Fibroblast of upper back skin (primary cell): Measurements from ENCODE around the gene SYNE2.
"Not testable (repeated sequence)": the region's sequence is repeated elsewhere in the genome, so short reads cannot be mapped to it uniquely, and the experiment has no call there.

ENCODE experiments used
- DNase-seq: peaks from one replicate; pipeline ENCODE4 v3.0.0-alpha.2; 2013

SYNE2 gene

DNA sequence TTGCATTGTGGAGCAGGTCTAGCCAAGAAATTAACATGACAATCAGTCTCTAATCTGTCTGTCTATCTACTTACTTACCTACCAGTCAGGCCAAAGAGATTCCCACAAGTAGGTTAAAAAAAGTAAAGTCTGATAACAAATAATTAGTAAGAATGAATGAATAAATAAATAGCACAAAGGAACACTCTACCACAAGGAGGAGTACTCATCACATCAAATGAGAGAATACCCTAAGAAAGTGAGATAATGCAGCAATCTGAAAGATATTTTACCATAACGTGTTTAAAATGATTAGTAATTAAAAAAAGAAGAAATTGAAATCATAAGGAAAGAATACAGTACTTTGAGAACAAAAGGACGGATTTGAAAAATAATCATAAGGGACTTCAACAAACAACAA, 187.2 kb downstream of the SYNE2 start:
- DNase-seq: peak; percentile 9

DNA sequence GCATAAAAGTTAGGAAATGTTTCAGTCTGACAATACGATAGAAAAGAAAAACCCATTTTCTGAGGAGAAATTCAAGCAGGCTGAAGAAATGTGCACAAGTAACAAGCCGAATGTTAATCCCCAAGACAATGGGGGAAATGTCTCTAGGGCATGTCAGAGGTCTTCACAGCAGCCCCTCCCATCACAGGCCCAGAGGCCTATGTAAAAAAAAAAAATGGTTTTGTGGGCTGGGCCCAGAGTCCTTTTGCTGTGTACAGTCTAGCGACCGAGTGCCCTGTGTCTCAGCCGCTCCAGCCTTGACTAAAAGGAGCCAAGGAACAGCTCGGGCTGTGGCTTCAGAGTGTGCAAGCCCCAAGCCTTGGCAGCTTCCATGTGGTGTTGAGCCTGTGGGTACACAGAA, 190.5 kb downstream of the SYNE2 start:
- DNase-seq: not testable (repeated sequence)

DNA sequence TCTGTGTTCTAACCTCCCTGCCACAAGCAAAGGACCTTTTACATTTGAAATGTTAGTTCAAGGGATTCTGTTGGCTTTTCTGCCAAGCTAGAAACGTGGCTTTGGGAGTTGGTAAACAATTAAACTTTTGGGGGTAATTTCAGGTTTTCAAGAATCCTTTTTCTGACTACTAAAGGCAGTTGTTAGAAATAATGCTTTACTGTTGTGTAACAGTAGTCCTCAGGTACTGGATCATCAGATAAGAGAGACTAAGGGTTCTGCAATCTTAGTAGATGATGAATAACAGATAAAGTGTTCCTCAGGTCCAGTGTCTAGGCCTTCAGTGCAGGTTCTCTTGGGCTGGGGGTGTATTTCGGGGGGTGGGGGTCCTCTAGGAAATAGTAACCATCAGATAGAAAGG, 192.3 kb downstream of the SYNE2 start:
- DNase-seq: no peak

DNA sequence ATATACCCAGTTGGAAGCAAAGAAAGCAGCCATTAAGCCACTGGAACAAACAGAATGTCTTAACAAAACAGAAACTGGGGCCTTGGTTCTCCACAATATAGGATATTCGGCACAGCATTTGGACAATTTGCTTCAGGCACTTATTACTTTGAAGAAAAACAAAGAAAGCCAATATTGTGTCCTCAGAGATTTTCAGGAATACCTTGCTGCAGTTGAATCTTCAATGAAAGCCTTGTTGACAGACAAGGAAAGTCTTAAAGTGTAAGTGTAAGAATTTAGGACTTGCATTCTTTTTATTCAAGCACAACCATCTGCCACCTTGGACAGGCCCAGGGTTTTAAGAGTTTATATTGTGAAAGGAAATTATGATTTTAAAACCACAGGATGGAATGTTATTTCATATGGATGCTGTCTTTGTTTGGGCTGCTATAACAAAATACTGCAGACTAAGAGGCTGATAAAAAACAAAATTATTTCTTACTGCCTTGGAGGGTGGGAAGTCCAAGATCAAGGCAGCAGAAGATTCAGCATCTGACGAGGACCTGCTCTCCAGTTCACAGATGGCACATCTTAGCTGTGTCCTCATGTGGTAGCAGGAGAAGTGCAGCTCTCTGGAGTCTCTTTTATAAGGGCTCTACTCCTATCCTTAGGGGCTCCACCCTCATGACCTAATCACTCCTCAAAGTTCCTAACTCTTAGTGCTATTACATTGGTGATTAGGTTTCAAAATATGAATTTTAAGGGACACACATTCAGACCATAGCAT, 197.0 kb downstream of the SYNE2 start:
- no peak for DNase-seq

DNA sequence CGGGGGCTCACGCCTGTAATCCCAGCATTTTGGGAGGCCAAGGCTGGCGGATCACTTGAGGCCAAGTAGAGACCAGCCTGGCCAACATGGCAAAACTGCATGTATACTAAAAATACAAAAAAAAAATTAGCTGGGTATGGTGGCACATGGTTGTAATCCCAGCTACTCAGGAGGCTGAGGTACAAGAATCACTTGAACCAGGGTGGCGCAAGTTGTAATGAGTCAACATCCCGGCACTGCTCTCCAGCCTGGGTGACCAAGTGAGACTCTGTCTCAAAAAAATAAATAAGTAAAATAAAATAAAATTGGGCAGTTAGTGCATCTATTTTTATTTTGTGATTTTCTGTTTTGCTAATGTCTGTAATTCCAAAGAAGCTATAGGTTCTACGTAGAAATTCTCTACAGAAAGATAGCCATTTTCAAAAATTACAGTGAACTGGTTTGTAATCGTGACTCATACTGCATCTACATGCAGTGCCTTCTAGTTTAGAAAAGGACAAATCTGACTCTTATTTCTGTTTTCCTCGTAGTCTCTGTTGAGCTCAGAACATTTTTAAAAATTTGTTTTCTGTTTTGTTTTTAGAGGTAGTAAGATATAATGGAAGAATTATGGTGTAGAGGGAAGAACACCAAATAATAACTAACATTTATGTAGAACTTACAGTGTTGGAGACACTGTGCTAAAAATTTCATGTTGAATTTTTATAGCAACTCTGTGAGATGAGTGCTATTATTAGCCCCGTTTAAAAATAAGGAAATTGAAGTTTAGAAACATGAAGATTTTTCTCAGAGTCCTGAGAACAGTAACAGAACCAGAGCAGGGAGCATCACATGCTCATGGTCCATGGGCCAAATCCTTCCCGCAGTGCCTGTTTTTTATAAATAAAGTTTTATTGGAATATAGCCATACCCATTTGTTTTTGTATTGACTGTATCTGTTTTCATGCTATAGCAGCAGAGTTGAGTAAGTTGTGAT, 201.2 kb downstream of the SYNE2 start:
- DNase-seq: no peak

DNA sequence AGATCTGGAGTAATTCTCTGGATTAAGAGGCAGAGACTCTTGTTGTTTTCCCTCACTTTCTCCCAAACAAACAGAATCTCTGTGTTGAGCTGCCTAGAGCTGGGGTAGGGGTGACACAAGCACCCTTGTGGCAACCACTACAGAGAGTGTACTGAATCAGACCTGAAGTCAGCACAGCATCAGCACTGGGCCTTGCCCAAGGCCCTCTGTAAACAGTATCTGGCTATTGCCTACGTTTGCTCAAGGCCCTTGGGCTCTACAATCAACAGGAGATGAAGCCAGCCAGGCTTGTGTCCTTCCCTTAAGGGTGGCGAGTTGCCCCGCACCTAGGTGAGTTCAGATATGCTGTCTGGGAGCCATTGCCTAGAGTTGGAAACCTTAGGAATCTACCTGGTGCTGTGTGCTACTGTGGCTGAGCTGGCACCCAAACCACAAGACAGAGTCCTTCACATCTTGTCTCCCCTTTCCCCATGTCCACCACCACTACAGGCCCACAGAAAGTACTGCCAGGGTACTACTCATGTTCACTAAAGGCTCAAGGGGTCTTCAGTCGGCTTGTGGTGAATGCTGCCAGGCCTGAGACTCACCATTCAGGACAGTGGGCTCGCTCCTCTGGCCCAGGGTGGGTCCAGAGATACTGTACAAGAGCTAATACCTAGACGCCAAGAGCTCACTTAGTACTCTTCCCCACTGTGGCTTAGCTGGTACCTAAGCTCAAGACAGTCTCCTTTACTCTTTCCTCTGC, 206.8 kb downstream of the SYNE2 start:
- no peak for DNase-seq

DNA sequence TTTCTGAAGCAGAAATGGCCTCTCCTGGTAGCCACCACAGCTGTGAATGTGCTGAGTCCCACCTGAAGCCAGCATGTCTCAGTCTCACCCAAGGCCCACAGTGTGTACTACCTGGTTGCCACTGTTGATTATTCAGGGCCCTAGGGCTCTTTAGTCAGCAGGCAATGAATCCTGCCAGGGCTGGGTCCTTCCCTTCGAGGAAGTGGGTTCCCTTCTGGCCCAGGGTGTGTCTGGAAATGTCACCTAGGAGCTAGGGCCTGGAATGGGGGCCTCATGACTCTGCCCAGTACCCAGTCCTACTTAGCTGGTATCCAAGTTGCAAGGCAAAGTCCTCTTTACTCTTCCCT, 207.4 kb downstream of the SYNE2 start:
- DNase-seq: no peak

DNA sequence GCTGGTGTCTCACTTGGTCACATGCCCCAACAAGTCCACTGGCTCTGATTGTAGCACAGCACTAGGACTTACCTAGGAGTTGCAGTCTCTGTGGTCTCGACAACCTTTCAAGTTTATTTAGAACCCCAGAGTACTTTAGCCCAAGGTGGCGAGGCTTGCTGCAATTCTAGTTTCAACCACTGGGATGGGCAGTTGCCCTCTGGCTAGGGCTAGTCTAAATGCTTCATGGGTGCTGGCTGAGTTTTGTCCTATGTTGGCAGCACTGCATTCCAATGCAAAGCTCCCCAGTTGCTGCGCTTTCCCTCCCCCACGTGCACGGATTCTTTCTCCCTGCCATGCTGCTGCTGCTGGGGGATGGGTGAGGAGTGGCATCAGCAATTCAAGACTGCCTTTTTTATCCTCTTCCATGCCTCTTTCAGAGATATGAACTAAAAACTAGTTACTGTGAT, 207.9 kb downstream of the SYNE2 start:
- DNase-seq: peak; percentile 28

DNA sequence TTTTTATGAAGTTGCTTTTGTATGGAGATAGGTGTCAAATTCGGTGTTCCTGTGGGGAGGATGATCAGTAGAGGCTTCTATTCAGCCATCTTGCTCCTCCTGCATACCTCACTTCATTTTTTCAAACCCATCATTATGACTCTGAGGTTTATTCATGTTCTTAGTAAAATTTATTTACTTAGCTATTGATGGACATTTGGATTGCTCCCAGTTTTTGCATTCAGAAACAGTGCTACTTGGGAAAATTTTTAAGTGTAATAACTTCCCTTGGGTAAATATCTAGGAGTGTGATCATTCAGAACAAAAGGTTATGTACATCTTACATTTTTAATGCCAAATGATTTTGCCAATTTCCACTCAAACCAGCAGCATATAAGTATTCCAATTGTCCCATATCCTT, 208.3 kb downstream of the SYNE2 start:
- no peak for DNase-seq

DNA sequence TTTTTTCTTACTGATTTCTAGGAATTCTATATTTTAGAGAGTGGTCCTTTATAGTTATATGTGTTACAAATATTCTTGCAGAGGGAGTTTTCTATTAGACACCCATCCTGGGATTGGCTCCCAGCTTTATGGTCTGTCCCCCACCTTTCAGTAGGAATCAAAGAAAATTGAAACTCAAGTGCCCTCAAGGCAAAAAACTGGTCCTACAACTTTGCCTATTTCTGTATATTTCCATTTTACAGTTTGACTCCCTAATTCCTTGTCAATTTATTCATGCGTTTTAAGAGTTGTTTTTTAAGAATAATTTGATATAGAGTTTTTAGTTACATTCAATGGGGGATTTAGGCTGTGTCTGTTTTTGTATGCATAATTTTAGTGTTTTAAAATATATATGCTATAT, 208.9 kb downstream of the SYNE2 start:
- DNase-seq: no peak

DNA sequence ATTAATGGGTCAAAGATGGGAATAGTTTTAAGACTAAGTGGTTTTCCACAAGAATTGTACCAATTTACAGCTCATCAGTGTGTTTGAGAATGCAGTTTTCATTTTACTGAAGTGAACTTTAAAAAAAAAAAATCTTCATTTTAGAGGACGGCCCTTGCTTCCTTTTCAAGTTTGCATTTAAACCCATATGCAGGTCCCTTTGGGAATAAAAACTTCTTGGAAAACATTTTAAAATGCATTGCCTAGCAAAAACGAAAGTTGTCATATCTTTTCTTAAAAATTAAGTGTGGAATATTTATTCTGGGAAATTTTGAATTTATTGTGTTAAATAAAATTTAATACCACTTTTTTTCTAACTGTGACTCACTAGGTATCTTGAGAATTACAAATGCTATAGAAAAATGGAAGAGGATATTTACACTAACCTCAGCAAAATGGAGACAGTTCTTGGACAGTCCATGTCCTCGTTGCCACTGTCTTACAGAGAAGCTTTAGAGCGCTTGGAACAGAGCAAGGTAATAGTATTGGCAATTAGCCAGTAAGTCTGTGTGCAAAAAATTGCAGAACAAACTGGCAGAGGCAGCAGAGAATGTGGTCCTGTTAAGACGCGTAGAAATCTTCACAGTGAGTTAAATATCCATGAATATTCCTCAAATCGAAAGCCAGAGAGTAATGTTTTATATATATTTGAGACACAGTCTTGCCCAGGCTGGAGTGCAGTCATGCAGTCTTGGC, 209.7 kb downstream of the SYNE2 start:
- no peak for DNase-seq

DNA sequence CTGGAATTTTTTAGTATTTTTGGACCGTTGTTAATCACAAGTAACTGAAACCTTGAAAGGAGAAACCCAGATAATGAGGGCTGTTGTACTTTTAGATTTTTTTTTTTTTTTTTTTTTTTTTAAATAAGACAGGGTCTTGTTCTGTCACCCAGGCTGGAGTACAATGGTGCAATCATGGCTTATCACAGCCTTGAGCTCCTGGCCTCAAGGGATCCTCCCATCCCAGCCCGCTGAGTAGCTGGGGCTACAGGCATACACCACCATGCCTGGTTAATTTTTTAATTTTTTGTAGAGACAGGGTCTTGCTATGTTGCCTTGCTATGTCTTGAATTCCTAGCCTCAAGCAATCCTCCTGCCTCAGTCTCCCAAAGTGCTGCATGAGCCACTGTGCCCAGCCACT, 211.6 kb downstream of the SYNE2 start:
- DNase-seq: no peak

DNA sequence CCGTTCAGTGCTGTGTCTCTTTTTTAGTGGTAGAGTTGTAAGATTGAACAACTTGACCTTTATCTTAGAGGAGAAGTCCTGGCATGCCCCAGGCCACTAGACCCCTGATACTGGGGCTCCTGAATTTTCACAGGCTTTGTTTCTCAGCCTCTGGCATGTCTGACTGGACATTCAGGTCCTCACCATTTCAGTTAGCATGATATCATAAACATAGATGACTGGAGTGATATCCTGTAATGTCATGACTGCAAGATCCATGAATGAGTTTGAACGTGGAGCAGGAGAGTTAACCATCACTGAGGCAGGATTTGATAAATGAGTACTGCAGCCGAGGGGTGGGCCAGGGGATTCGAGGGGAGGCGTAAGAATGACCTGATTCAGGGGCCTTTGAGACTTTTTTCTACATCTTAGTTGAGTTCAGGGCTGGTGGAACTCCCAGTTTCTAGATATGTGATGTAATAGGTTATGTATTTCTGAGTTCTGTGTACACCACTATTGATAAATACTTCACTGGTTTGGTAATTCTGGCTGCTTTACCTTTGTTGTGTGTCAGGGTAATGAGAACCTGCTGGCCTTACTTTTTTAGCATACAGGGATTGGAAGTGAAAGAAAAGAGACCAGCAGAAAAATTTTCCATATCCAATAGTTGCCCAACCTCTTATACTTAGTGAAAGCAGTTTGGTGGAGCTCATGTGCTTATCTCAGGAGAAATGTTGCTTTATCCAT, 217.0 kb downstream of the SYNE2 start:
- DNase-seq: no peak

DNA sequence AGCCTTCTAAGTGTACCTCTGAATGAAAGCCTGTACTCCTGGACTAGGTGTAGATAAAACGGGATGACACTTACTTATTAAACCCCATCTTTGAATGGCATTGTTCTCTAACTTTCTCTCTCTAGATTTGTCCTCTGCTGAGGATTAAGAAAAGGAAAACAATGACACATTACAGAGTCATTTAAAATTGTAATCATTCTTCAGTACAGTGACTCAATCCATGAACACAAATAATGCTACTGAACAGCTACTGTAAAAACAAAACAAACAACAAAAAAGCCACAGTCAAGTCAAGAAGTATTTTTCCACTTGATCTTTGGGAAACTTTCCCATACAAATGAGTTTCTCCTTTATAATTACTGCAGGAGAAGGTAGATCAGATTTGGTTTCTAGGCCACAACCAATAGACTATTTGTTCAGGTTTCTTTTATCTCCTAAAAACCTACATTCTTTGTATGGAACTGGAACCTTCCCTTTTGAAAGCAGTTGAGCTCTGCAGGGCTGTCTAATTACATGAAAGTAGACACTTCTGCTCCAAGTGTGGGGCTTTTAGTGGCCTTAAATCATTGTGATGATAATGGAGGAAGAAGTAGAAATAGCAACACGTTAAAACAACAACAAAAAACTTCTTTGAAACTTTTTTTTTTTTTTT, 222.3 kb downstream of the SYNE2 start:
- no peak for DNase-seq

DNA sequence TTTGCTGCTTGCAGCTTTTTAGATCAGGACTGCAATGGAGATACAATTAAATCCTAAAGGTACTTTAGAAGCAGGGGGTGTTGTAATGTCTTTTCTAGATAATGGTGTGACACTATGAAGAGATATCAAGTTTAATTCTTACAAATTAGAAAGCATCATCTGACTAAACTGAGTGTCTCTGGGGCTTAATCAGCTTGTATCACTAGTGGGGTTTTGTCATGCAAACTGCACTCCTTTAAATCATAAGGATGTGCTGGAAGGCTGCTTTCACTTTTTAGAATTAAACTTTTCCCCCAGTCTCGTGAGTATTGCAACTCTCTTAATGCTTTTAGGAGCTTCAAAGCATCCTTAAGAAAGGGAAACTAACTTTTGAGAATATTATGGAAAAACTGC, 222.8 kb downstream of the SYNE2 start:
- DNase-seq: no peak

DNA sequence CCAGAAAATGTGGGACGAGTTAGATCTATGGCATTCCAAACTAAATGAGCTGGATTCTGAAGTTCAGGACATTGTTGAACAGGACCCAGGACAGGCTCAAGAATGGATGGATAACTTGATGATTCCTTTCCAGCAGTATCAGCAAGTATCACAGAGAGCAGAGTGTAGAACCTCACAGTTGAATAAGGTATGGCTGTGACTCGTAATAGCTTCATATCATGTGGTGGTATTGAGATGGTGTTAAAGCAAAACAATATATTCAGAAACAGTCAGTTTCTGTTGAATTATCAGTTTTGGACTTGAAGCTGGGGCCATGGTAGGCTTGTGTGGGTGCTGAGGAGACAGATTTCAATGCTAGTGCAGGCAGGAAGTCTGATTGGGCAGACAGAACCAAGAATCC, 227.6 kb downstream of the SYNE2 start:
- no peak for DNase-seq

DNA sequence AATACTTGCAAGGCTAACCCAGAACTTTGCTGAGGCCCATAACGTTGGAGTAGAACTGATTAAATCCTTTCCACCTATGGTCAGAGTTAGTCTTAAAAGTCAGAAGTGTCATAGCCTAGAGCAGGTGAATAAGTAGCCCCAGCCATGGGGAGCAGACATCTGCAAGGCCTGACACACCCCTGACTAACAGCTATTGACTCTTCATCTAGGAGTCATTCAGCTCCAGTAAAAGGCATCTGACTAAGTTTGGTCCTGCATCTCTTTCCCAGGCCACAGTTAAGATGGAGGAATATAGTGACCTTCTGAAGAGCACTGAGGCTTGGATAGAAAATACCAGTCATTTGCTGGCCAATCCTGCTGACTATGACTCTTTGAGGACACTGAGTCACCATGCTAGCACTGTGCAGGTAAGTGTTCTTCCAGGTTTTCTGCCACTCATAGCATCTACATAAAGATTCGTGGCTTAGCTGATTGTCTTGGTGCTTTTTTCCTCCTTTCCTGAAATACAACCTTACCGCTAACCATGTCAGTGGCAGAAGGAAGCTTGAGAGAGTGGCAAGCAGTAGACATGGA, 228.5 kb downstream of the SYNE2 start:
- DNase-seq: no peak

DNA sequence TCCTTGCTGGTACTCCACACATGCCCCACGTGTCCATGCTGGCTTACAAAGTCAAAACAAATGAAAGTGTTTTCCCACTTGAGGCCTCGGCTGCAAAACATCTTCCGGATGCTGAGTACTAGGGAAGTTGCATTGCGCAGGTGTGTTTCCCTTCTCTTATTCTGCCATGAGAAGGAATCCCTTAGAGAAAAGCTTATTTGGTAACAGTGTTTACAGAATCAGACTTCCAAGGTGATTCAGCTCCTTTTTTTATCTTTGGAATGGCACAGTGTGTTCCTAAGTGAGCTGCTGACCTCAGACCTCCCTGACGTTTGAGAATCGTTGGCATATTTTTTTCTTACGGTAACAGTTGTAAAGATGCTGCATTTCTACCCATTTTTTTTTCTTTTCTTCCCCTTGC, 230.0 kb downstream of the SYNE2 start:
- DNase-seq: no peak

DNA sequence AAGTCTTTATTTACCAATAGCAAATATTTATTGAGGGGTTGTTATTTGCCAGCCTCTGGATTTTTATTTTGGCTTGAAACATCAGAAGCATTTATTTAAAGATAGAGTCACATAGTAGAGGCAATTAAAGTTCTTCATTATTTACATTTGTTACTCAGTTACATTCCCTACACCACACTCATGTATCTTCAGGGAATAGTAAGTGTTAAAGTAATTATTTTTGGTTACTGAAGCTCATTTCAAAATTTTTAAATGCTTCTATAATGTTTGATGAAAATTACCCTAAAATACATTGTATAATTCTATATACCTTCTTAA, 235.8 kb downstream of the SYNE2 start:
- DNase-seq: no peak

DNA sequence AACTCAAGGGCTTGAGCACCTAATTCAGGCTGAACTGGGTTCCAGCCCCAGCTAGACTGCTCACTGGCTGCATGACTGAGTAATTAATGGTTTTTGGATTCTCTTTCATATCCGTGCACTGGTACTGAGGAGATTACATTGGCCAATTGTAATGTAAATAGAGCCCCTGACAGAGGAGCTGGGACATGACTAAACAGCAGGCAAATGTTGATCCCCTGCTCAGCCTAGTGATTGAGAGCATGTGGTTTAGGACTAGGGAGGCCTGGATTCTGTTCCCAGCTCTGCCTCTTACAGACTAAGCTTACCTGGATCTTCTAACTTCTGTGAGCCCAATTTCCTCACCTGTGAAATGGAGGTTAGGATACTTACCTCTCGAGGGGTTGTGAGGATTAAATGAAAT, 237.1 kb downstream of the SYNE2 start:
- peak; percentile 20 for DNase-seq

DNA sequence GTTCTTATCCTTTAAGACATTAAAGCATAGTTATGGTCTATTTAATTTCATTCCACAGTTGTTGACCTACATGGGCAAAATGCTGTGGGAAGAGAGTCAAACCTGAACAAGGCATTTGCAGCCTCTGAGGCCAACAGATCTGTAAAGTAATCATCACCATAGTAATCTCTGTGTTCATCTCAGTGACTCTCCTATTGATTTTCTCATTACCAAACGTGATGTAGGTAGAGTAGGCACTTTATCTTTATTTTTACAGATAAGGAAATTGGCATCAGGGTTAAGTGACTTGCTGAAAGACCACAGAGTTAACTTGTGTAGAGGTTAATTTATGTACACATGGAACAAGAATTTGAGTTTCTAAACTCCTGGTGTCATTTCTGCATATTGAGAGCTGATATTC, 238.4 kb downstream of the SYNE2 start:
- DNase-seq: no peak
